NCI-H524 (cell line): ENCODE measurements around the gene CBFB.
A peak's percentile ranks its signal among the peaks of the same experiment; 100 is the strongest.
"Not testable (repeated sequence)": the region's sequence is repeated elsewhere in the genome, so short reads cannot be mapped to it uniquely, and the experiment has no call there.

Experiments used
- DNase-seq, 2 experiments: peaks; one replicate each; lab custom pipeline; 2025; lab: John Stamatoyannopoulos, UW

Gene CBFB

DNA sequence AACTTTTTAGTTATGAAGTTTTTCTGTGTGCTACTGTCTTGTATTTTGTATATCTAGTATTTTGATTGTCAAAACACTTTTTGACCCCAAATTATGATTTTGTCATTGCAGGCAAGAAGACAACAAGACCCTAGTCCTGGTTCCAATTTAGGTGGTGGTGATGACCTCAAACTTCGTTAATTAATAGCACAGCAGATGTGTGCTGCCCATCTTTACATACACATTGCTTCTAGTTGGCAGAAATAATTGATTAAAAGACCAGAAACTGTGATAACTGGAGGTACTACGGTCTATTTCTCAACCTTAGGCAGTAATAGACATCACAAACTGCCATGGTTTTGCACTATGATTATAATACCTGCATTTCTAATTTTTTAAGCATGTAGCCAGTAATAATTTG, 69.7 kb downstream of the CBFB start:
- no peak for DNase-seq

DNA sequence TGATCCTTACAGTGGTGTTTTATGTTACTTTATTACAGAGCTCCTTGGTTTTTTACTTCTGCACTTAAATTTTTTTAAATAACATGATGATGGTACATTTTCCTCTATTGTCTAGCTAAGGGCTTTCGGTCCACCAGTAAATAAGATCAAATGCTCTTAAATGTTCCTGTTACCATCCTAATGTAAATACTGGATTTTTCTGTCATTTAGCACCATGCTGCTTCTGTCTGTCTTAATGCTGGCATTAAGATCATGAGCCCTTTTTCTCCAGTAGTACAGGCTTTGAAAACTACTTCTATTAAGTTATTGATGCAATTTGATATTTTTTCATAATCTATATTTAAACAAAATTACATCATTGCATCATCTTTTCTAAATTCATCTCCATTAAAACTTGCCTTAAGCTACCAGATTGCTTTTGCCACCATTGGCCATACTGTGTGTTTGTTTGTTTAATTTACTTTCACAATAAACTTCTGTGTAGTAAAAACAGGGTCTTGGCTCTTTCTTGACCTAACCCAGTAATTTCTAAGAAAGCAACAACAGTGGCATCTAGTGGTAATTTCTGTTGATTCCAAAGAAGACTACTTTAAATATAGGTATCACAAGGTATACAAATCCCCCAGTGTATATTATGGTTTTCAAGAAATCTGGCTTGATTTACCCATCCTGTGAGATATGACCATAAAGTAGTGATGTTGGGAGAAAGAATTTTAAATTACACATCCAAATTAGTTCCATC, 71.8 kb downstream of the CBFB start:
- peak; percentile 6 to 43 for DNase-seq

DNA sequence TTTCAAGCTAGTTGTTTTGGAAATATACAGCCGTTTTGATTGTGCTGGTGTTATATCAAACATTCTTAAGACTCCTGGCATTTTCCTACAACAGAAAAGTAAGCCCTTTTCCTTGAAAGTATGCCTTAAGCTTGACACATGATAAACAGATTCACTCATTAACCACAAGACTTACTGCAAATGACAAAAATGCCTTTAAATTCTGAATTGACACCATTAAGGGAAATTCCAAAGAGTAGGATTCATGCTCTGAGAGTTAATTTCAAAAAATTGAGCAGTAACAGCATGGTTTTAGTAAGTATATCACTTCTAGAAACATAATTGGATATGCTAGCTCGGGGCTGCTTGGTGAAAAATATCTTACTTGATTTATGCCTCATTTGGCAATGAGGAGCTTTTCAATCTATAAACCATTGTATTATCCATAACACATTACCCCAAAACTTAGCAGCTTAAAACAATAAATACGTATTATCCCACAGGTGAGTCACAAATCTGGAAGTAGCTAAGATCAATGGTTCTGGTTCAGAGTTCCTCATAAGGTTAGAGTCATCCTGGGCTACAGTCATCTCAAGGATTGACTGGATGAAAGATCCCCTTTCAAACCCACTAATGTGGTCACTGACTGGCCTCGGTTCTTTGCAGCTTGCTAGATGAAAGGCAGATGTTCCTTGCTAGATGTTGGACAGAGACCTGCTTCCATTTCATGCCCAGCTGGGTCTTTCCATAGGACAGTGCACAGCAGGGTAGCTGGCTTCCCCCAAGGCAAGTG, 72.5 kb downstream of the CBFB start:
- DNase-seq, result no peak

DNA sequence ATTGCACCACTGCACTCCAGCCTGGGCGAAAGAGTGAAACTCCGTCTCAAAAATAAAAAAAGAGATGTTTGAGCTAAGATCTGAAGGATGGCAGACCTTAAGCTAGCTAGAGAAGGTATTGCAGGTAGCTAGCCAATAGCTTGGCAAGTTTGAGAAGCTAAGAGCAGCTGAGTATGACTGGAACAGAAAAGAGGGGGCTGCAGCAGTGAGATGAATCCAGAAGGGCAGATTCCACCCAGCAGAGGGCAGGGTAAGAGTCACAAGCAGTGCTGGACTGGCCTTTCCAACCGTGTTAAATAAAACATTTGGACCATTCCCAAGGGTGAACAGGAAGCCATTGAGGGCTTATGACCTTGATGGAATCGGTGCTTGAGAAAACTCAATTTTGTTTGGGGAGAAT, 75.1 kb downstream of the CBFB start:
- peak; percentile 13 to 63 for DNase-seq

DNA sequence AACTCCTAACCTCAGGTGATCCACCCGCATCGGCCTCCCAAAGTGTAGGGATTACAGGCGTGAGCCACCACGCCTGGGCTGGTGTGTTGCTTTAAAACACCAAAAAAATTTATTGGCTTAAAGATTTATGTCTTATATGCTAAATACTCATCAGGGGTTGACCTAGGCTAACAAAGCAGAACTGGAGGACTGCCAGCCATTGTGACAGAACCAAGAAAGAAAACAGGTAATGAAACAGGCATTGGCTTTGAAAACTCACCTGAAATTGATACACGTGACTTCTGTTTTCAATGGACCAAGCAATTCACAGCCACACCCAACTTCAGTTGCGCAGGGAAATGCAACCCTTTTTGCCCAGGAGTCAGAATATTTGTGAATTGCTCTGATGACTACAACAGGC, 75.9 kb downstream of the CBFB start:
- DNase-seq, result no peak

DNA sequence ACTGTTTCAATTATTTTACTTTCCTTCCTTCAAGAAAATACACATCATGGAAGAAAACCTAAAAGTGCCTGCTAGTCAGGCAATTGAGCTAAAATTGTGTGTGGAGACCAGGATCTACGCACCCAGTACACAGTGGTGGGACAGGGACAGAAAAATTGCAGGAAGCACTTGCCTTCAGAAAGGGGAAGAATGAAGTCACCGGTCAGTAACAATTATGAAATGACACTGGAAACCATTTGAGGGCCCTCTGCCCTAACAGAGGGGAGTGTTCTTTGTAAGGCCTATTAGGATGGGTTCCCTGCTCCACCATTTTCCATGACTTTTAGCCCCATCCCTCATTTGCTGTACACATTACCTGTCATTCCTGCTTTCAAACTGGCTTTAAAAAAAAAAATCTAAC, 76.3 kb downstream of the CBFB start:
- DNase-seq, result no peak

DNA sequence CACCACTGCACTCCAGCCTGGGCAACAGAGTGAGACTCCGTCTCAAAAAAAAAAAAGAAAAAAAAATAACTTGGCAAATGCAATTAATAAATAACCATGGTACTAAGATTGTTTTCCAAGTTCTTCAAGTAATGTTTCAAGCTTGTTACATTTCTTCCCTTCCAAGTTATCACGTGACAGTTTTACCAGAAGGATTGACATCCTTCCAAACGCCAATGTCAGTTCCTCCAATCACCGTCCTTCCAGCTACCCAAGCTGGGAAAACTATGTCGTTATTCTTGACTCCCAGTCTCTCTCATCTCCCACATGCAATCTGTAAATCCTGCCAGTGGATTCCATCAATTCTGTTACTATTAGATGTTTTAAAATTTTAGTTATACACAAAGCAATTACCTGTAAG, 76.9 kb downstream of the CBFB start:
- DNase-seq, result no peak

DNA sequence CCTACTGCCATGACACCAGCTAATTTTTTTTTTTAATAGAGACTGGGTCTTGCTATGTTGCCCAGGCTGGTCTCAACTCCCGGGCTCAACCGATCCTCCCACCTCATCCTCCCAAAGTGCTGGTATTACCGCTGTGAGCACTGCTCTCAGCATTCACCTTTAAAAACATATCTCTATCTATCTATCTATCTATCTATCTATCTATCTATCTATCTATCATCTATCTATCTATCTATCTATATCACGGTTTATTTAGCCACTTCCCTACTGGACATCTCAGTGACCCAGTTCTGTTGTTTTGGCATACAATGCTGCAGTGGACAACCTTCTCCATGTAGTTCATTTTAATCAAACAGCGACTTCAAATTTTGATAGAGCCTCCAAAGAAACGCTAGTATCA, 79.5 kb downstream of the CBFB start:
- DNase-seq, result no peak

DNA sequence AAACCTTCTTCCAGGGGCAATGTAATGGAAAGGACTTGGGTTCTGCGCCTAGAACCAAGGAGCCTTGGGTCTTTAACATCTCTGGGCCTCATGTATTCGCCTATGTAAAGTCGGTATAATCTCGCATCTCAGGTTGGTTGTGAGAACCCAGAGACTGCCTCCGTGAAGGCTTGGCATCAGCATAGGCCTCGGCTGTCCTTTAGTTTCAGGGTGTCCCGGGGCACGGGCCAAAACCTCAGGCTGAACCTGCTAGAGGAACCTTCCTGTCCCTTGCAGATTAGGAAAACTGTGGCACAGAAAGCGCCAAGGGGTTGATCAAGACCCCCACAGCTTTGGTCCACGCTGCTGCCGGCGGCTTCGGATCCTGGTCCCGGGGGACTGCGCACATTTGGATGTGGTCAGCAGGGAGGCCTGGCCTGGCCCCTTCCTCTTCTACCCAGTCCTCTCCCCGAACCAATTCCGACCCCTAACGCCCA, 80.0 kb downstream of the CBFB start:
- no peak for DNase-seq

DNA sequence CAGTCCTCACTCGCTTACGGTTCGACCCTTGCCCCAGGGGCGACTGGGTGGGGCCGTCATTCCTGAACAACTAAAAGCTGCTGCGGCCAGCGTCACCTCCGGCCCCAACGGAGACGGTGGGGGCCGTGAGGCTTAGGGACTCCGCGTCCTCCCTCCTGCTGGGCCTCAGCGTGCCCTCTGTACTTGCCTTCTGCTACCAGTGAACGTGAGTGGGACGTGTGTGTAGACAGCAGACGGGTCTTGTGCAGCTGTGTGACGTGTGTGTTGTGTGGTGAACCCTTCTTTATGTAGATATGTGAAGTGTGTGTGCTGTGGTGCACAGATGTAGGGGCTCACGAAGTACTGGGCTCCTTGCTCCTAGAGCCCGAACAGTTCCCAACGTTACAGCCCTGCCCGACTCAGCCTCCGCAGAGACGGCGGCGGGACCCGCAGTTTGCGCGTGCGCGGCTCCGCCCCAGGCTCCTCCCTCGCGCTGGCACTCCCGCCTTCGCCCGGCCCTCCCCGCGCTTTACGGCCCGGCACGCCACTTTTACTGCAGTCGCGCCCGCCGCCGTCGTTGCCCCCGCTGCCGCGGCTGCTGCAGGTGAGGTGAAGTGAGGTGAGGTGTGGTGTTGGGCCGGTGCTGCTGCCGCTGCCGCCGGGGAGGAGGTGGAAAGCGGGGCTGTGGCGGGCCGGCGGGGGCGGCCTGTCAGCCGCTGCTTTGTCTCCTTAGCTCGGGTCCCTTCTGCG, 80.6 kb downstream of the CBFB start, which contains the start of gene PHAF1:
Gene PHAF1 (plus strand): TSS at position 535 of the 729 bp plus-strand sequence. CDS start 235 bp downstream, outside the sequence.
- DNase-seq, result peak; percentile 82 to 90

DNA sequence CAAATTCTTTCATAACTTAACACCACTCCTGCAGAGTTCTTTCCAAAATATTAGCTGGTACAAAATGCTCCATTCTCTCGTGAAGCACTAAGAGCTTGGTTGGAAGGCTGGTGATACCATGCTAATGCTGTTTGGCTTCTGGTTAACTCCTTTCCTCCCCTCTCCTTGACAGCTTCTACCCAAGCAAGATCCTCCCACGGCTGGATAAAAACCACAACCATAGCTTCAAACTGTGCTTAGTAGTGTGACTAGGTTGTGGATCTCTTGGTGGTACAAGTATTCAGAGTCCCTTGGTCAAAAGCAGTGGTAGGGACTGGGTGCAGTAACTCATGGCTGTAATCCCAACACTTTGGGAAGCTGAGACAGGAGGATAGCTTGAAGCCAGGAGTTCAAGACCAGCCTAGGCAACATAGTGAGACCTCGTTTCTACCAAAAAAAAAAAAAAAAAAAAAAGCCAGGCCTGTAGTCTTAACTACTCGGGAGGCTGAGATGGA, 83.0 kb downstream of the CBFB start:
- no peak for DNase-seq

DNA sequence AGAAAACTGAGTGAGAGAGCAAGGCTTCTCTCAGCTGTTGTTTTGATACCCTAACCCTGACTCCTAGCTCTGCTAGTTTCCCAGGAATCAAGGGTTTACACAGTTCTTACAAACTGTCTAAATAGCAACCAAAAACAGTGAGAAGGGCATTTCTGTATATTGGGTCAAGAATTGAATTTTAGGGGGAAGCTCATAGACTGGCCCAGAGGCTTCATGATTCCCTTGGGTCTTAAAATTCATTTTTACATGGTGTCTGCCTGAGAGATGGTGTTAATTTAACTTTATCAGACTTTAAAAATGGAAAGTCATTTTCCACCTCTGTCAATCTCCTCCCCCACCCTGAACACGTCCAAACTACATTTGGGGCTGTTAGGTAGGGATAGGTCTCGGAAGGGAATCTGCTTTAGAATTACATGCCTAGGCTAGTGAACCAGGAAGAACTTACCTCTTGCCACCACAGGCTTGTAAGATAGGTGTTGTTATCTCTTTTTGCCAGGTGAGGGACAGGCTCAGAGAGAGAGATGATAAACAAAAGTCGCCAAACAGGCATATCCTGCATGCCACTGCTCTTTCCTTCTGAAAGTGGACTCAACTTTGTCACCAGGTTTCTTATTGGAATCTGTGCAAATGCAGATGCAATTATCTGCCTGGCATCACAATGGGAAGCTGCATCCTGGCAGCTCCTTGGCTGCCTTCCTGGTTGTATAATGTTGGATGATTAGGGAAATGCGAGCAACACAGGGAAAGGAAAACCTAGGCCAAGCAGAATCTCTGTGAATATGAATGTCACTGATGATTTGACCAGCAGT, 83.8 kb downstream of the CBFB start:
- no peak for DNase-seq

DNA sequence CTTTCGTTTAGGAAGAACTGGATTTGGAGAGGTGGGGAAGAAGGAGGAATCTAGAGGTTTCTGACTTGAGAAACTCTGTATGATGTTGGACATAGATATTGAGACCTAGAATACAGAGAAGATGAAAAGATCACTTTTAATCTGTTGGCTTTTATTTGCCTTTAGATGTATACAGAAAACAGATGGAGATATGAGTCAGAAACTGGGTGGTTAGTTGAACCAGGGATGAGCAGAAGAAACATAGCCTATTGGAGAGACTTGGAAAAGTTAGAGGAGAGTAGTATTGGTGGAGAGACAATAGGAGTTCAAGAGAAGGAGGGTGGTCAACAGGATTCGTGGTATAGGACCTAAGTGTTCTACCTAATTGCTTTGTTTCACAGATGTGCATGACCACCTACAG, 85.8 kb downstream of the CBFB start:
- no peak for DNase-seq

DNA sequence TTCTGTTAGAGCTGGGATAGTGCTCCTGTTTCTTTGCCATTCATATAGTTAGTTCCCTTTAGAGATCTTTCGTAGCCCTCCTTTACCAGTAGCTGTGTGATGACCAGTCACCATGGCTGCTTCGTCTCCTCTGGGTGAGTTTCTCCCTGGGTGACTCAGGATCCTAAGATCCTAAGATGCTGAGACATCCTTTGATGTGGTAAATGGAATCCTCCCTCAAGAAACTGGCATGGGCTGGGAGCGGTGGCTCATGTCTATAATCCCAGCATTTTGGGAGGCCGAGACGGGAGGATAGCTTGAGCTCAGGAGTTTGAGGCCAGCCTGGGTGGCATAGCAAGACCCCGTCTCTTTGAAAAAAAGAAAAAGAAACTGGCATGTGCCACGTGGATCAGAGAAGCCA, 86.7 kb downstream of the CBFB start:
- DNase-seq, result no peak

DNA sequence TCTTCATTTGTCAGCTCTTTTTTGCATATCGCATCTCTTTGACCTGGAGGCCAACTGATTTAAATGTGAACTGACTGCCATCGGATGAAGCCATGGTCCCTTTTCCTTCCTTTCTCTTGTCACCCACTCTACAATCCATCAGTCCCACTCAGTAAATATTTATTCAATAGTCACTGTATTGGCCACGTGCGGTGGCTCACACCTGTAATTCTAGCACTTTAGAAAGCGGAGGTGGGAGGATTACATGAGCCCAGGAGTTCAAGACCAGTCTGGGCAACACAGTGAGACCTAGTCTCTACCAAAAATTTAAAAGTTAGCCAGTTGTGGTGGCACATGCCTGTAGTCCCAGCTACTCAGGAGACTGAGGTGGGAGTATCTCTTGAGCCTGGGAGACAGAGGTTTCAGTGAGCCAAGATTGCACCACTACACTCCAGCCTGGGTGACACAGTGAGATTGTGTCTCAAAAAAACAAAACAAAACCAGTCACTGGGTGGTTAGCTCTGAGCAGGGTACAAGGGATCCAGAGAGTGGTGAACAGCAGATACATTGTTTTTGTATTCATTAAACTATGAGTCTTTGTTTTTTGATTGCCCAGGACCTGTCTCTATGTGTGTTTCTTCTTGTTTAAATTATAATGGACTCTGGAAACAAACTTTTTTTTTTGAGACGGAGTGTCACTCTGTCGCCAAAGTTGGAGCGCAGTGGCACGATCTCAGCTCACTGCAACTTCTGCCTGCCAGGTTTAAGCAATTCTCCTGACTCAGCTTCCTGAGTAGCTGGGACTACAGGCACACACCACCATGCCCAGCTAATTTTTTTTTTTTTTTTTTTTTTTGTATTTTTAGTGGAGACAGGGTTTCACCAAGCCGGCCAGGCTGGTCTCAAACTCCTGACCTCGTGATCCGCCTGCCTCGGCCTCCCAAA, 87.7 kb downstream of the CBFB start:
- no peak for DNase-seq

DNA sequence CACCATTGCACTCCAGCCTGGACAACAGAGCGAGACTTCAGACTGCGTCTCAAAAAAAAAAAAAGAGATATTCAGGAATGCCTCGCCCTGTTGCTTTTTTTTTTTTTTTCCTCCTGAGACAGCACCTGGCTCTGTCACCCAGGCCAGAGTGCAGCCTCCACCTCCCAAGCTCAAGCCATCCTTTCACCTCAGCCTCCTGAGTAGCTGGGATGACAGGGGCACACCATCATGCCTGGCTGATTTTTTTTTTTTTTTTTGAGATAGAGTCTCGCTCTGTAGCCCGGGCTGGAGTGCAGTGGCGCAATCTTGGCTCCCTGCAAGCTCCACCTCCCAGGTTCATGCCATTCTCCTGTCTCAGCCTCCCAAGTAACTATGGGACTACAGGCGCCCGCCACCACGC, 88.8 kb downstream of the CBFB start:
- no peak for DNase-seq

DNA sequence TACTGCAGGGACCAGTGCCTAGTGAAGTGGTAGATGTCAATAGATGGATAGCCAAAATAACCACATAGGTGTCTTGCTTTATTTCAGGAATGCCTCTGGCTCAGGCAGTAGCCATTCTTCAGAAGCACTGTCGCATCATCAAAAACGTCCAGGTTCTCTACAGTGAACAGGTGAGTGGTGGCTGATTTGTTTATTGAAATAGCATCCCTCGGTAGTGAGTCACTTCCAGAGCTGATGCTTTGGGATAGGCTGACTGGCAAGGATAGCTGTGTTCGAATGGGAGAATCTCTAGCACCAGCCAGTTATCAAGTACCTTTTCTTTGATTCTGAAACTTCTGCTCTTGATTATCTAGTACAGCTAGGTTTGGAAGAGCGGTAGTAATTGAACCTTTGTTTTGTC, 91.1 kb downstream of the CBFB start:
- no peak for DNase-seq

DNA sequence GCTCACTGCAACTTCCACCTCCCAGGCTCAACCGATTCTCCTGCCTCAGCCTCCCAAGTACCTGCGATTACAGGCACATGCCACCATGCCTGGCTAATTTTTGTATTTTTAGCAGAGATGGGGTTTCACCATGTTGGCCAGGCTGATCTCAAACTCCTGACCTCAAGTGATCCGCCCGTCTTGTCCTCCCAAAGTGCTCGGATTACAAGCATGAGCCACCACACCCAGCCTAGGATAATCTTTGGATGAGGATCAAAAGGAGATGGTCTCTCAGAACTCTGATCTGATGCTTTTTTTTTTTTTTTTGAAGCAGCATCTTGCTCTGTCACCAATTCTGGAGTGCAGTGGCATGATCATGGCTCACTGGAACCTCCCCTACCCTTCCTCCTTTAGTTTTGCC, 93.8 kb downstream of the CBFB start:
- not testable (repeated sequence) for DNase-seq

DNA sequence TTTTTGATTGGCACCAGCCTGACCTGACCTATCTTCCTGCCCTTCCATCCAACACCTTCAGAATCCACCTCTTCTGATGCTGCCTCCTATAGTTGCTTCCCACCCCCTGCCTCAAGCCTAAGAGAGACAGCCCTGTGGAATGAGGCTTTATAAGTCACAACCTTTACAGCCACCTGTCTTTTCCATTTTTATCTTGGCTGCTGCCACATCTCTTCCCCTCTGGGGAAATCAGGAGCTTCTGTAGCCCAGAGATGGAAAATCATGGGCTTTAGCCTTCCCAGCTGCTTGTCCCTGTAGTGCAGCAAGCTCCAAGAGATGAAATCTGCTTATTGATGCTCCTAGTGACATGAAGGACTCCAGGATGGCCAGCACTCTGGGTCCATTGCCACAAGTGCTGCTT, 99.5 kb downstream of the CBFB start:
- no peak for DNase-seq

DNA sequence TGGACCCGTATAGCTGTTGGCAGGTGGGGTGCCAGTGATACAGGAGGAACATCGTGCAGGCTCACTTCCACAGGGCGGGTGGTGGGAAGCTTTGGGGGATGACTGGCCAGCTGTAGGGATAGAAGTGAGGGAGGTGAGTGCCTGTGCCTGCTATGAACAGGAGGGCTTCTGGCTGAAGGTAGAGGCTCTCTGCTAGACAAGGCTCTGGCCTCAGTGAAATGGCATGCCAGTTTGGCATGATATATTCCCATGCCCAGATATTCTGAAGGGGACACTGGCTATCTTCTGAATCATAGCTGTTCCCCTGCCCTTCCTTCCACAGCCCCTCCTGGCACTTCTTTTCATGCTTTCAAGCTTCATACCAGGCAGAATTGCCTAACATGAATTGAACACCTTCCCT, 99.9 kb downstream of the CBFB start:
- DNase-seq, result no peak

DNA sequence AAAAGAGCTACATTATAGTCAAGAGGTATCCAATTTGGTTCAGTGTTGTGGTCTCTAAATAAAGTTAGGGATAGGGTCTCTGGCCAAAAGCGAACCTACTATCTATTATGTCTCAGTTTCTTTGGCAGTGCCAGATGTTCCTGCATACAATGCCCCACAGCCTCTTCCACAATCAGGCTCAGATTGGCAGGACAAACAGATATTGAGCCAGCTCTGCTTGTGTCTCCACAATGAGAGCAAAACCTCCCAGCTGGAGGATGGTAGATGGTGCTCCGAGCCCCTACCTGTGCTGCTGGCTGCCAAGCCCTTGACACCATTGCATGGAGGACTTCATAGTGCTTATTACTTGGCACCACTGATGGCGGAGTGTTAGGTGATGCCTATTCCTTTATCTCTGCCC, 100.5 kb downstream of the CBFB start:
- no peak for DNase-seq
